A204.1 (cell line): ENCODE data around the gene TGM6.

ENCODE experiments used
- FAIRE-seq: peaks from 2 replicates; lab custom pipeline; 2012; peaks lifted over from hg19 to GRCh38; lab: Jason Lieb, UNC

Gene TGM6

DNA sequence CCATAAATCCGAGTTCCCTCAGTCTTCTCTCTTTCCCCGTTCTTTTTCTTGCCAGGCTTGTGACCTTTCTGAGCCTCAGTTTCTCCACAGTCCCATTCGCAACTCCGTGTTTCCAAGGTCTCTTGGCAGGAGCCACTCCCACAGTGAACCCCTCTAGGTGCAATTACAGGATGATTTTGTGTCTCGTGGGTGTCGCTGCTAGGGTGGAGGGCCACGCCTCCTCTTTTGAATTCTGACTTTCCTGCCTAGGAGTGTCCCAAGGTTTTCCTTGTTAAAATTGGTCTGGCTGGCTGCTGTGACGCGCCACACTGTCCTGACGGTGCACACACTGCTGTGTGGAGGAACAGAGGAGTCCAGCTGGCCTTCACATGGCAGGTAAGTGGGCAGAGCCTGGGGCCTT lies at the start of gene TGM6:
TGM6 (plus strand) TSS at position 301 of the 400 bp plus-strand sequence; CDS start at position 369, 68 bp downstream.
- no peak for FAIRE-seq

DNA sequence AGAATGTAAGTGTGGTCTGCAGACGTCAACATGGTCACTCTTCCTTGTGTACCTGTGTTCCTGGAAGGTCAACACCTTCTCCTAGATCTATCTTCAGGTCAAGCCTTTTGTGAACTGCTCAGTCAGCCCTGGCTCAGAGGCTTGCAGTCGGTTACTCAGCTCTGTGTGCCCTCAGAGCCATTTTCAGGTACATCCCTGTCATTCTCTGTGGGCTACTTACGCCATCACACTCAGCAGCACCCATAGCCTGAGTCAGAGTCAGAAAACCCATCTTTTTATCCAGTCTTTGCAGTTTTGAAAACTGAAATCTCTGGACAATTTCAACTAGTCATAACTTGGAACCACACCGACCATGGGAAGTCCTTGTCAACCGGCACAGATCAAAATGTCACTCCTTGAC lies 49.6 kb upstream of the TGM6 start:
- no peak for FAIRE-seq

DNA sequence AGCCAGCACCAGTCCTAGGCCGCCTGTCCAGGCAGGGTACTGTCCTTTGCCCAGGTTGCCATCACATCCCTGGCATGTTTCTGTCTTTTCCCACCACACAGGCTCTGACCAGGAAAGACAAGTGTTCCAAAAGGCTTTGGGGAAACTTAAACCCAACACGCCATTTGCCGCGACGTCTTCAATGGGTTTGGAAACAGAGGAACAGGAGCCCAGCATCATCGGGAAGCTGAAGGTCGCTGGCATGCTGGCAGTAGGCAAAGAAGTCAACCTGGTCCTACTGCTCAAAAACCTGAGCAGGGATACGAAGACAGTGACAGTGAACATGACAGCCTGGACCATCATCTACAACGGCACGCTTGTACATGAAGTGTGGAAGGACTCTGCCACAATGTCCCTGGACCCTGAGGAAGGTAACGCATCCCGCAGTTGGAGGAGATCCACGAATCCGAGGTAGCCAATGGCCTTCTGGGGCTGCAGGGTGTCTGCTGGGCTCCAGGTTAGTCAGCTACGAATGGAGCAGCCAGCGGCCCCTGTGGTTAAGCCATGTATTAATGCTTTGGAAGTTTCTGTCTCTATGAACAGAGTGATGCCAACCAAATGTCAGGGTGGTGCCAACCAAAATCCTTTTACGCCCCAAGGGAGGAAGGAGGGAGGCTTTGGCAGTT lies 48.7 kb upstream of the TGM6 start:
- no peak for FAIRE-seq

DNA sequence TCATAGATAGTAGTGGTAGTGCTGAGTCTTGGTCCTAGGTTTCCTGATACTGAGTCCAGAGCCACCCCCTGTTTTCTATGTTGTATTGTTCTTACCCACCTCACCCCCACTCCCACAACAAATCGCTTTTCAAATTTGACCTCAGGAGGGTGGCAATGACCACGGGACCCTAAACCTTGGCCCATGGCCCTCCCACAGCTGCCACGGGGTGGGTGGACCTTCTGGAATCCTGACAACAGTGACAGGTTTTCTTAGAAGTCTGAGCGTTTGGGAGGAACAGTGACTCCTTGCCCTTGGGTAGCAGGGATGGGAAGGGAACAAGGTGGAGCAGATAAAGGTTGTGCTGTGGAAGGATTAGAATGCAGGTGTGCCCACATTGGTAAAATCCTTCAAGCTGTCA lies 48.0 kb upstream of the TGM6 start:
- no peak for FAIRE-seq

DNA sequence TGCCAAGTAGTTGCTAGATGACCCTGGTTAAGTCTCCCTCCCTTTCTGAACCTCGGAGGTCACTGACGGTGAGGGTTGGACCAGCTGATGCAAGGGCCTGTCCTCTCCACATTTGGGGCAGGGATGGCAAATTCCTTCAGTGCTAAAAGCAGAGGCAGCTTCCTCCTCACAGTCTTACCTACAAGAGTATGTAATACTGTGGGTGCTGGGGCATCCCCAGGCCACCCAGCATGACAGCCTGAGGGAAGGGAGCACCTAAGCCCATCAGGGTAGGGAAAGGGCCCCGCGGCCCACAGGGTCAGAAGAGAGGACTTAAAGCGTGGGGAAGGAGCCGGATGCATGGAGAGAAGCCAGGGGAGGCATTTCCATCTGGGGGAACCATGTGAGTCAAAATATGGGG lies 46.9 kb upstream of the TGM6 start:
- FAIRE-seq, result no peak

DNA sequence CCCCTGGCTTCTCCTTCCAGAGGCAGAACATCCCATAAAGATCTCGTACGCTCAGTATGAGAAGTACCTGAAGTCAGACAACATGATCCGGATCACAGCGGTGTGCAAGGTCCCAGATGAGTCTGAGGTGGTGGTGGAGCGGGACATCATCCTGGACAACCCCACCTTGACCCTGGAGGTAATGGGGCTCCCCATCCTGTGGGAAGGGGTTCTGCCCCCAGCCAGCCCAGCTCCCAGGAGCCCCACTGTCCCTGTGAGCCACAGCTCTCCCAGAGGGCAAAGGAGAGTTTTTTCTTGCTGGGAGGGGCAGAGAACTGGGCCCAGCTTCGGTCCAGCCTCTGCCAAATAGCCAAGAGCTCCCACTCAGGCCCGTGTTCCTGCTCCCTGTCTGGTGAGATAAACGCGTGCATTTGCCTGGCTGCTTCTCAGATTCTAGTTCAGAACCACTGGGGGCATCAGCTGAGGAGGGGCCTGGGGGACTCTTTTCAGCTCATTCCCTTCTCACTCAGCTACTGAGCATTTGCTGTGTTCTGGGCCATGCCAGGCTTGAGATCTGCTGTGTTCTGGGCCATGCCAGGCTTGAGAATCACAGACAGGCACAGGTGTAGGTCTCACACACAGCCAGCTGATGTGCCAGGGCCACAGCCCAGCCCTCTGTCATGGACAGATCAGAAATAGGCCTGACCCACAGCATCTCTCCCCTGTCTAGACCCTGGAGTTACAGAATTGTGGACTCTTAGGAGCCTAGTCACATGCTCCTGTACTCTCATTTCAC lies 45.4 kb upstream of the TGM6 start:
- FAIRE-seq, result no peak

DNA sequence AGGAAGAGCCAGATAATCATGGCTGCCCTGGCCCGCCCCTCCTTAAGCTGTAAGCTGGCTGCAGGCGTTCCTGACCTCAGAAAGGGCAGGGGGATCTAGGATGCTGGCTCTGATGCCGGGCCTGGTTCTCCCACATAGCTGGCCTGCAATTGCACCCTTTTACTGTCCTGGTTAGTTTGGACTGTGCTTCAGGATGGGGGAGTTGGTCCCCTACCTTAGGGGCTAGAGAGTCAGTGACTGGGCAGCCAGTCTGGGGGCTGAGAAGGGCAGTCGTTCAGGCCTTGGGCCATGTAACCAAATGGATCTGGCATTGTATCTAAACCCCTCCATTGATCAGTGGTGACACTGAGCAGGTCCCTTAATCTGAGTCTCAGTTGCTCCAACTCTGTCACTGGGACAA lies 44.2 kb upstream of the TGM6 start:
- no peak for FAIRE-seq

DNA sequence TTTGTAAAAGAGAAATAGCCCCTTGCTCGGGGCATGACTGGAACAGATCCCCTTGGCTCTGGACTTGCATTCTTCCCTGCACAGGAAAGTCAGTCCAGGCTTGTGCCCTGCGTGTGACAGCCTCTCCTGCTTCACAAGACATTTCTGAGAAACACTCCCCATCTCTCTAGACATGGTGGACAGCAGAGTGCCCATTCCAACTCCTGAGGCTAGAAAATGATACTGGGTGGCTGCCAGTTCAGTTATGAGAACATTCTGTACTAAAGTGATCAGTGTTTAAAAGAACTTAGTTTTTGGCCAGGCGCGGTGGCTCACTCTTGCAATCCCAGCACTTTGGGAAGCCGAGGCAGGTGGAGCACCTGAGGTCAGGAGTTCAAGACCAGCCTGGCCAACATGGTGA lies 43.6 kb upstream of the TGM6 start:
- FAIRE-seq, result no peak

DNA sequence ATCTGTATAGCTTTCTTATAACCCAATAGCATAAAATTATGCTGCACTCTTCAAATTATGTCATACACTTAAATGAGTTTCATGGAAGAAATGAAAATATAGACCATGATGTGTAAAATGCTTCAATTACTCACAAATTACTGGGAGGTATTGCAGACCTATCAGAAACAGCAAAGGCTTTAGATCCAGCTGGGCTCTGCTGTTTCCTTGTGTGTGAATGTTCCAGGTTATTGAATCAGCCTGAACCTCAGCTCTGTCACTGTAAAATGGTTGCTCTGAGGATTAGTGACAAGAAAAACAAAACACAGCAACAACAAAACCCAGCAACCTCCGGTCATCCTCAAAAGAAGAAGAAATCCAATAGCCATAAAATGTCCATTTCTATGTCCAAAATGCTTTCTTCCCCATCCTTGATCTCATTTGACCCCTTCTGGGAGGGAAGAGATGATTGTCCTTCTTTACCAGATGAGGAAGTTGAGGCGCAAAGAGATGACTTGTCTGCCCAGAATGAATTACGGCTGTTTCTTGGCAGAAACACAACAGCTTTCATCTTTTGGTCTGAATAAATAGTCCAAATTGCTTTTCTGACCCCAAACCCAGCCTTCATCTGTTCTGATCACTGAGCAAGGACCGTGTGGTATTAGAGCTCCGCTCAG lies 42.2 kb upstream of the TGM6 start:
- FAIRE-seq, result no peak

DNA sequence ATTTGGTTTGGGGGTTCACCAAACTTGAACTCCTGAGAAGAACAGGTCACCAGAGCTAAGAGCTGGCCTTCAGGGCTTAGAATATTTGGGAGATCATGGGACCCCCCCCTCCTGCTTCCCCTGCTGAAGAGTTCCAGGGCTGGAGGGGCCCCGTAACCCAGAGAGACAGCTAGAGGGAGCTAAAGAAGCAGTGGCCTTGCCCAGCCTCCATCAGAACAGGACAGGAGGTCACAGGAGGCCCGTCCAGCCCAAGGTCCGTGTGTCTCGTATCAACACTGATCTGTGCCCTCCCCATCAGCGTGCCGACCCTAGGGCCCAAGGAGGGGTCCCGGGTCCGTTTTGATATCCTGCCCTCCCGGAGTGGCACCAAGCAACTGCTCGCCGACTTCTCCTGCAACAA lies 40.6 kb upstream of the TGM6 start:
- no peak for FAIRE-seq

DNA sequence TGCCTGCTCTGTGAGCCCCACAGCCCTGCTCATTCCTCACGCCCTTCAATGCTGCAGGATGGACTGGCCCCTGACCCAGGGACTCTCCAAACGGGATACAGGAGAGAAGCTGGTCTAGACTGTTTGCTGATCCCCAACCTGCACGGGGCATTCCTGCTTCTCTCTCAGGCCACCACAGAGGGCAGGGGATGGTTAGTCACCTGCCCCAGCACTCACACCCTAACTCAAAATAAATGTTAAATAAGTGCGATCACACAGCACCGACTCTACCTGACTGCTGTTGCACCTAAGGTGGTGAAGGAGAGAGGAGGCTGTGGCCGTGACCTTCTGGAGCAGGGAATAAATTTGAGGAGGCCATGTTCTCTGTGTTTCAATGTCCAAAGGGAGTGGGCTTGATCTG lies 39.9 kb upstream of the TGM6 start:
- no peak for FAIRE-seq

DNA sequence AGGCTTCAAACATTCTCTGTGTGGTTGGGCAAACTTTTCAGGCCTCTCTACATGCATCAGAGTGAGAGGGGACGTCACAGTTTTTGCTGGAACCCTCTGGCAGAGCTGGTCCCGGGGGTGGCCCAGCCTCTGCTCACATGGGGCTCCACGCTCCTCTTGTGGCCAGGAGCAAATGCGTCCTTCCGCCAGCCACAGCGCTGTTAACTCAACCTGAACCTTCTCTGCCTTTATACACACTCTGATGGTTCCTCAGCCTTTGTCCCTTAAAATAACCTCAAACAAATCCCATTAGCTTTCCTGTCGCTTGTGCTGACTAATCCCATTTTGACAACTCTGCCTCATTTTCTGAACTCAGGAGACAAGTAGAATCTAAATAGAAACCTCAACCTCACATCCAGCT lies 39.4 kb upstream of the TGM6 start:
- no peak for FAIRE-seq

DNA sequence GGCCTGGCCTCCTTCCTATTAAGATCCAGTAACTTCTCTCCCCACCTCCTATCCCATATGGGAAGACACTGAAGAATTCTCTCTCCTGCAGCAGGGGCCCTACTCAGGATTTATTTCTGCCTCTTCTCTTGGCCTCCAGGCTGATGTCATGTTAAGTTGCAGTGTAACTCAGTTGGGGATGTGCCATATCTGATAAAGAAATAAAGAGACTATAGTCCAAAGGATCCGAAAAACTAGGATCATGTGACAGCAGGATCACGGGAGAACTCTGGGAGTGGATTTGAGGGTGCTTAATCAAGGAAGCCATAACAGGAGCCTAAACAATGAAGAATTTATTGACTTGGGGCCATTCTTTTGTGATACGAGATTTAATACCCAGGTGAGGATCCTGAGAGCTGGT lies 38.5 kb upstream of the TGM6 start:
- no peak for FAIRE-seq

DNA sequence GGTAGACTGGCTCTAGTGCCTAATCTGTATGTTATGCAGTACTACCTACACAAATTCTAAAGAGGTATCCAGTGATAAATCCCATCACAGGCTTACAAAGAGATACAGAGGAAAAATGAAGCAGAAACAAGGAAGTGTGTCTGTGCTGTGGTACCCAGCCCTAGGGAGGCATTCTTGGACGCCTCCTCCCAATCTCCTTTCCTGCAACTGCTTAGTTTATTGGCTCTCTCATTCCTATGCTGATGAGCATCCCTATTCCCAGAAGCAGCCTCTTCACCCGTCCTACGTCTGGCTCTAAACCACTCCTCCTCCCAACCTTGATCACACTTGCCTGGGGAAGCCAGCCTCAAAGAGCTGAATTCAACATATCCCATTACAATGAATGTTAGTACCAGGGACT lies 34.5 kb upstream of the TGM6 start:
- no peak for FAIRE-seq

DNA sequence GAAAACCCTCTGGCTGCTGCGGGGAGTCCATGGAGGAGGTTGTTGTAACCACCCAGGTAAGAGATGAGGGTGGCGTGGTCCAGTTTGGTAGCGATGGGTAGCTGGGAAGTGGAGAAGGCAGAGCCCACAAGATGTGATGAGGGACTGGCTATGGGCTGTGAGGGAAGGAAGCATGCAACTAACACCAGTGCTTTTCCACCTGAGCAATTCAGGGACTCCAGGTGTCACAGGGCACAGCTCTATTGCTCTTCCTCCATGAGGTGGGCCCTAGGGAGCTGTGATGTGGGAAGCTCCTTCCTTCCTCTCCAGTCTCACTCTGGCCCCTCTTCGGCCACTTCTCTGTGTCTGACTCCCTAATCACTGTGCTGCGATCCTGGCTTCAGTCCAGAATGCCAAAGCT lies 32.4 kb upstream of the TGM6 start:
- no peak for FAIRE-seq

DNA sequence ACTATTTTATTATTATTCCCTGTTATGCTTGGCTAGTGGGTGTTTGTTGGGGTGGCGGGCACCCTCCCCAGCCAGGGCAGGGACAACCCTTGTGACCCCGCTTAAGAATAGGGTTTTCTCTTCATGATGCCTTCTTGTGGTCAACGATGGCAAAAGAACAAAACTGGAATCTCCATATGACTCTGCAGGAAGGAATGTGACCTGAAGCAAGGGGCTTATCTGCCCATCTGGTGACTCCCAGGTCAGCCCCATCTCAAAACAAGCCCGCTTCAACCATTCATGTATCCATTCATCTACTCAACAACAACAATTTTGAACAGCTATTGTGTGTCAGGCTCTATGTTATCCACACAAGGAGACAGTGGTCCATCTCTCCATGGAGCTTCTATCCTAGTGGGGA lies 30.9 kb upstream of the TGM6 start:
- no peak for FAIRE-seq

DNA sequence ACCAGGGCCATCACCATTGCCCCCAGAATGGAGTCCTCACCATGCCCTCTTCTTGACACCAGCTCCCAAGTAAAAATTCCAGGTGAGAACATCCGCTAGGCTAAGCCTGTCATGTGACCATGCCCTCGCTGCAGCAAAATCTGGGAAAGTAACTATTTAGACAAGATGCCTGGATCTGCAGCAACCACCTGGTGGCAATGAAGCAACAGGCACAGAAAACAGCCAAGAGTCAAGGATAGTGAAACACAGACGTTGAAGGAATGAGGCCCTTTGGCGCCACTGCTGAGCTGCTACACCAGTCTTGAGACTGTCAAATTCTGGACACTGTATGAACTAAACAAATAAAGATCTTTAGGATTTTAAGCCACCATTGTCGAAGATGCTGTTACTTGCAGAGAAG lies 30.1 kb upstream of the TGM6 start:
- no peak for FAIRE-seq

DNA sequence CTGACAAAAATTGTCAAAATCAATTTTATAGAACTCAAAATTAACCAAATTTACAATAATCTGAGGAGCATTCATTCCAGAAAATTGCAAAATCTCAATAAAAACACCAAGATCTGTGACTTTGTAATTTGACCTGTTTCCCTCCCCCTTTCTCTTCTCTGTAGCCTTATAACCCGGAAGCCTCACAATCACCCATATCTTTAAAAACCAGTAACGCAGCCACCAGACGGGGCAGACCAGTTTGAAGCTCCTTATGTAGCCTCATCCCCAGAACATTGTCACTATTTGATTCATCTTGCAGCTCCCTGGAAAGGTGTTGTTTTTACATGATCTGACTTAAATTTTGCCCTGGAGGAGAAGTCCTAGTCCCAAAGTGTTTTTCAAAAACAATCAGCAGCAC lies 27.5 kb upstream of the TGM6 start:
- FAIRE-seq, result no peak

DNA sequence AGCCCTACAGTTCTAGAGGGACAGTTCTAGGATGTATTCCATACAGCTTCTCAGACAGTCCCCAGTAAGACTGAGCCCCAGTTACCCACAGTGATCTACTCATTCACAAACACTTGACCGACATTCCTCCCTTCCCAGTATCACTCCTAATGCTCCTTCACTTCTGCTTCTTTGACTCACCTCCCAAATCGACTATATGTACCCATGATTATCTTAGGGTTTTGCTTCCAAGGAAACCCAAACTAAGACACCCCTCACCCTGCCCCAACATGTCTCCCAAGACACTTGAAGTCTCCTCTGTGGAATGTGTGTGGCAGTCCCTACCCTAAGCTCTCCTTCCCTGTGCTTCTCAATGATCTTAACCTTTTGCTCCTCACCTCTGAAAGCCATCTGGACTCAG lies 23.6 kb upstream of the TGM6 start:
- FAIRE-seq, result no peak

DNA sequence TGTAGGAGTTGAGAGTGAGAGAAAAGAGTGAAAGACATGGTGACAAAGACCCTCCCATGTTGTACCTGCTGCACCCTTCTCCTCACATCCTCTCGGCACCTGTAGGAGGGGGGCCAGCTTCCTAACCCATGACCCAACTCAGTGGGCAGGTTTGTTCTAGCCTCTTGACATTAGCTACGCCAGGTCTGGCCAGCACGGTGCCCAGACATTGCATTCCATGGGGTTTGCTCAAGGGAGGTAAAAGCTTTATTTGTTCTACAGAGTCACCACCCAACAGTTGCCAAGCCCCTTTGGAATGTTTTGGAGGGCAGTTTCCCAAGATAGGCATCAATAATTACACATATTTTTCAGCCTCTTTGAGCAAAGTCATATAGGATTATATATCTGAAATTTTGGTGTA lies 22.7 kb upstream of the TGM6 start:
- no peak for FAIRE-seq

DNA sequence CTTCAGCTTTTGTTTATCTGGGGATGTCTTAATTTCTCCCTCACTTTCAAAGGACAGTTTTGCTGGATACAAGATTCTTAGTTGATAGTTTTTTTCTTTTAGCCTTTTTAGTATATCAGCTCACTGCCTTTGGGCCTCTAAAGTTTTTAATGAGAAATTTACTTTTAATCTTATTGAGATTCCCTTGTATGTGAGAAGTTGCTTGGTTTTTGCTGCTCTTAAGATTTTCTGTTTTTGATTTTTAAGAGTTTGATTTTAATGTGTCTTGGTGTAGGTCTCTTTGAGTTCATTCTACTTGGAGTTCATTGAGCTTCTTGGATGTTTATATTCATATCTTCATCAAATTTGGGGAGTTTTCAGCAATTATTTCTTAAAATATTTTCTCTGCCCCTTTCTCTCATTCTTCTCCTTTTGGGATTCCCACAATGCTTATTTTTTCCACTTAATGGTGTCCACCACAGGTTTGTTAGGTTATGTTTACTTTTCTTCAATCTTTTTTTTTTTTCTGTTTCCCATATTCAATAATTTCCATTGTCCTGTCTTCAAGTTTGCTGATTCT lies 19.6 kb upstream of the TGM6 start:
- no peak for FAIRE-seq

DNA sequence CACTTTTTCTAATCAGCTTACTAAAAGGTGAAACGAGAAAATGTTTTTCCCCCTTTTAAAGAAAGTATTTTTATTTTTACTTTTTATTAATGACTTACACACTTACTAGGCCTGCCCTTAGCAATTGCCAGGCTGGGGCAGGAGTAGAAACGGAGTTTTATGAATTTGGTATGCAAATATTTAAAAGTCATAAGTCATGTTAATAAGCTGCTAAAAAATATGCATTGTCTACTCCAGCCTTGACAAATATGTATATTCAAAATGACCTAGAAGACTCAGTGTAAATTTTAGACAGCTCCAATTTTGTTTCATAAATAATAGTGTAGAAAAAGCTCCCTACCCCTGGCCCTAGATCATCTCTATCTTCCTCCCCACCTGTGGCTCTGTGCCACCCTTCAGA lies 17.5 kb upstream of the TGM6 start:
- FAIRE-seq, result no peak

DNA sequence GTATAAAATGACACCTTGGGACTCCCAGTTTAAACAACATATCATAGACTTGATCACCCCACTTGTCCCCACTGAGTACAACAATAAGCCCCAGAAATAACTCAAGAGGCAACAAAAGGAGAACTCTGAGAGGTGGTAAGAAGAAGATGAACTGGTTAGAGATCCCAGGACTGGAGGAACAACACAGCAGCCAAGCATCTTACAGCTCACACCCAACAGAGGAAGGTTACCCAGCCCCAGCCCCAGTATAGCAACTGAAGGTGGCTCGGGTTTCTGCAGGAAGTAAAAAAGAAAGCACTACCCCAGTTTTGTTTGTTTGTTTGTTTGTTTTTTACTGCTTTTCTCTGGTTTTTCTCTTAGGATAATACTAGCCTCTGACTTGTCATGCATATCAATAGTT lies 17.1 kb upstream of the TGM6 start:
- no peak for FAIRE-seq
